HCT116 (cell line): Measurements from ENCODE around the gene IMPA2. TPM values are rescaled to one million over a fixed set of nuclear protein-coding genes. Genes with fewer than 3 reads are reported as not detected.

Experiments used
- ATAC-seq: fragments of 200-7000 bp; cut with Tn5 transposase; 2 replicates; pipeline ENCODE4 v1.9.1; 2020; ENCODE audit warnings: mild to moderate bottlenecking, moderate library complexity
- BruUV-seq: library from RNA; stranded (reverse); fragments of 400-500 nt; replicated peaks from 2 replicates; lab custom pipeline; 2021; lab: Mats Ljungman, UMichigan
- CTCF ChIA-PET: fragments of 300-600 bp; sonication (Branson Sonifier 250); formaldehyde crosslinking; loops from one replicate; lab custom pipeline; 2021; ENCODE audit warnings: antibody characterized with exemption; lab: Charles Lee
- POLR2A ChIA-PET: fragments of 300-600, 350-600 bp; sonication (Branson Sonifier 250); formaldehyde crosslinking; loops from one replicate; lab custom pipeline; 2021; ENCODE audit warnings: antibody characterized with exemption; lab: Charles Lee
- RAD21 ChIA-PET, 2 experiments: fragments of 300-600 bp; sonication (Branson Sonifier 250); formaldehyde crosslinking; loops; one replicate each; lab custom pipeline; 2023; ENCODE audit warnings: low total read pairs in 2 of 2; ENCODE audit not compliant: uncharacterized antibody in 2 of 2, unreplicated experiment in 2 of 2, low non-redundant PET in 1 of 2; lab: Charles Lee
- DNase-seq: peaks from one replicate; pipeline ENCODE4 v3.0.0-alpha.2; 2010; ENCODE audit warnings: low read depth, low spot score
- H2AFZ ChIP-seq: fragments of 200-600 bp; shearing (Covaris generic), sonication (generic); 2 replicates; pipeline ENCODE4 v1.6.1; 2017; ENCODE audit warnings: low read depth, mixed run types, mixed read lengths, antibody characterized with exemption, low read length; ENCODE audit not compliant: poor library complexity, severe bottlenecking
- H3K27ac ChIP-seq: 2 replicates; pipeline ENCODE4 v1.5.1; 2012; ENCODE audit warnings: low read depth, low read length
- H3K27me3 ChIP-seq: fragments of 200-600 bp; sonication (generic); 2 replicates; pipeline ENCODE4 v1.6.1; 2016; ENCODE audit warnings: mixed run types, low read length, mixed read lengths; ENCODE audit not compliant: insufficient read depth
- H3K36me3 ChIP-seq, 2 experiments: fragments of 200-500 bp in 1 of 2; fragments of 200-600 bp in 1 of 2; sonication (Bioruptor generic) in 1 of 2; sonication (generic) in 1 of 2; 2 replicates each; pipeline versions ENCODE4 v1.5.1 to v1.6.1; 2014 to 2016; ENCODE audit warnings: low read length in 2 of 2, inconsistent platforms in 1 of 2, mixed read lengths in 1 of 2, mixed run types in 1 of 2; ENCODE audit not compliant: insufficient read depth in 2 of 2, control insufficient read depth in 1 of 2
- H3K4me1 ChIP-seq, 2 experiments: fragments of 200-600 bp in 1 of 2; sonication (generic) in 1 of 2; 2 replicates each; pipeline versions ENCODE4 v1.5.1 to v1.6.1; 2012 to 2017; ENCODE audit warnings: low read length in 2 of 2, inconsistent platforms in 1 of 2, mild to moderate bottlenecking in 1 of 2, mixed read lengths in 1 of 2, mixed run types in 1 of 2, moderate library complexity in 1 of 2; ENCODE audit not compliant: insufficient read depth in 2 of 2, control insufficient read depth in 1 of 2
- H3K4me2 ChIP-seq: fragments of 200-600 bp; sonication (generic); 2 replicates; pipeline ENCODE4 v1.6.1; 2017; ENCODE audit warnings: mixed run types, low read length, mixed read lengths
- H3K4me3 ChIP-seq, 2 experiments: fragments of 200-600 bp in 1 of 2; sonication (generic) in 1 of 2; replicated peaks in 1 of 2; 2 replicates each; pipeline ENCODE4 v1.5.1; 2011 to 2016; ENCODE audit warnings: low read length in 2 of 2, control low read depth in 1 of 2, low read depth in 1 of 2, mild to moderate bottlenecking in 1 of 2, mixed read lengths in 1 of 2, mixed run types in 1 of 2
- H3K79me2 ChIP-seq: fragments of 200-600 bp; sonication (generic); 2 replicates; pipeline ENCODE4 v1.6.1; 2017; ENCODE audit warnings: mild to moderate bottlenecking, mixed run types, low read length, moderate library complexity, mixed read lengths; ENCODE audit not compliant: insufficient read depth
- H3K9ac ChIP-seq: fragments of 200-600 bp; sonication (generic); 2 replicates; pipeline ENCODE4 v1.6.1; 2016; ENCODE audit warnings: low read length, mixed read lengths
- H3K9me2 ChIP-seq: fragments of 200-600 bp; sonication (generic), shearing (Covaris generic); 2 replicates; pipeline ENCODE4 v1.6.1; 2017; ENCODE audit warnings: mixed run types, mild to moderate bottlenecking, moderate library complexity; ENCODE audit not compliant: insufficient read depth
- H3K9me3 ChIP-seq, 2 experiments: fragments of 200-500 bp in 1 of 2; fragments of 200-600 bp in 1 of 2; sonication (Bioruptor generic) in 1 of 2; sonication (generic) in 1 of 2; 2 replicates each; pipeline ENCODE4 v1.6.1; 2014 to 2017; ENCODE audit warnings: low read length in 2 of 2, mixed read lengths in 2 of 2, inconsistent platforms in 1 of 2, low read depth in 1 of 2, mild to moderate bottlenecking in 1 of 2, mixed run types in 1 of 2, moderate library complexity in 1 of 2; ENCODE audit not compliant: control insufficient read depth in 1 of 2, insufficient read depth in 1 of 2
- H4K20me1 ChIP-seq: fragments of 200-600 bp; sonication (generic), shearing (Covaris generic); 2 replicates; pipeline ENCODE4 v1.6.1; 2017; ENCODE audit warnings: mixed run types, mild to moderate bottlenecking, moderate library complexity; ENCODE audit not compliant: insufficient read depth
- ATF3 ChIP-seq: IDR thresholded peaks from 2 replicates; pipeline ENCODE4 v1.6.1; 2012
- EGR1 ChIP-seq: IDR thresholded peaks from 2 replicates; pipeline ENCODE4 v1.6.1; 2012; ENCODE audit warnings: low read depth
- JUND ChIP-seq: IDR thresholded peaks from 2 replicates; pipeline ENCODE4 v1.6.1; 2012
- MAX ChIP-seq: IDR thresholded peaks from 2 replicates; pipeline ENCODE4 v1.6.1; 2012
- POLR2AphosphoS5 ChIP-seq: IDR thresholded peaks from 2 replicates; pipeline ENCODE4 v1.6.1; 2011; ENCODE audit warnings: mild to moderate bottlenecking, low read depth, low read length, moderate library complexity
- RAD21 ChIP-seq: IDR thresholded peaks from 2 replicates; pipeline ENCODE4 v1.6.1; 2012; ENCODE audit warnings: low read depth, mild to moderate bottlenecking
- SP1 ChIP-seq: IDR thresholded peaks from 2 replicates; pipeline ENCODE4 v1.6.1; 2012; ENCODE audit warnings: low read depth
- SRF ChIP-seq: IDR thresholded peaks from 2 replicates; pipeline ENCODE4 v1.6.1; 2012; ENCODE audit warnings: low read depth
- YY1 ChIP-seq: IDR thresholded peaks from 2 replicates; pipeline ENCODE4 v1.6.1; 2011; ENCODE audit warnings: low read length, low read depth, moderate library complexity, mild to moderate bottlenecking; ENCODE audit not compliant: insufficient replicate concordance; ENCODE audit errors: extremely low read depth
- ZFX ChIP-seq: fragments of 450-650 bp; IDR thresholded peaks from 2 replicates; pipeline ENCODE4 v1.6.1; 2017
- ZNF274 ChIP-seq: fragments of 200-500 bp; sonication (Bioruptor generic); IDR thresholded peaks from 2 replicates; pipeline ENCODE4 v1.6.1; 2014; ENCODE audit warnings: mild to moderate bottlenecking, low read depth, low read length, inconsistent platforms
- intact Hi-C: fragments of 100-400 bp; cut with micrococcal nuclease; formaldehyde crosslinking; loops from 2 replicates; pipeline ENCODE4 v1.10.0; 2022
- total RNA-seq: library from RNA; stranded (reverse); gene quantifications from one replicate; pipeline ENCODE4 v1.2.1, GENCODE V29; 2021; ENCODE audit not compliant: unreplicated experiment
- TF ChIP-seq, protein P1 (sequence below), 3 experiments: fragments of 200-600 bp in 1 of 3; sonication (generic) in 1 of 3; IDR thresholded peaks in 2 of 3; conservative IDR thresholded peaks in 1 of 3; 2 replicates each; pipeline ENCODE4 v1.5.1; 2012 to 2017; ENCODE audit warnings: low read depth in 2 of 3, low read length in 2 of 3, antibody characterized with exemption in 1 of 3, borderline replicate concordance in 1 of 3, control low read depth in 1 of 3, mild to moderate bottlenecking in 1 of 3, mixed read lengths in 1 of 3, mixed run types in 1 of 3, moderate library complexity in 1 of 3; ENCODE audit not compliant: insufficient read depth in 1 of 3

The IMPA2 gene
- total RNA-seq, 1 experiment from 2014 or later, result 32.5 TPM

DNA sequence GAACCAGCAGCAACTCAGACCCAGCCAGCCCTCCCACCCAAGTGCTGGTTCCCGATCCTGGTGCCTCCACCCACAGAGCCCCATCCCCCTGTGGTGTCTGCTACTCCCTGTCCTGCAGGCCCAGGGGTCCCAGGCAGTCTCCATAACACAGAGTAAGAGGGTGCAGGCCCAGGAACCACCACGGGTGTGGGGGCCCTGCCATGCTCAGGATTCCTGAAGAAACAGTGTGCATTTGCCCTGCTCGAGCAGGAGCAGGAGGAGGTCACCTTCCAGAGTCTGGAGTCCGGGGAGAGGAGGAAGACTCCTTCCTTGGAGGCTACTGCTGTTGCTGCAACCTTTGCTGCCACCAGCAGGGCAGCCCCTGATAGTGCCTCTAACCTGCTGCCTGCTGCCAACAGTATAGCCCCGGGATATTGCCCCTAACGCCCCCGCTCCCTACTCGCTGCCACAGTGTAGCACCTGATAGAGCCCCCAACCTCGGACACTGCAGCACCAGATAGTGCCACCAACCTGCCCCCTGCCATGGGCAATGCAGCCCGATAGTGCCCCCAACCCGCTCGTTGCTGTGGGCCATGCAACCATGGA, 65.5 kb downstream of the IMPA2 start:
- Histone ChIP-seq H4K20me1 (no peaks in the 10 kb centered on the region), H3K27me3 (no peaks in the 10 kb centered on the region), H3K9me2 (no peaks in the 10 kb centered on the region), H3K9ac (no peak overlapping the region), H3K4me1 (no peaks in the 10 kb centered on the region), H3K79me2 (no peaks in the 10 kb centered on the region), H3K4me2 (no peak overlapping the region), H3K27ac (no peak overlapping the region), H3K4me3 (no peak overlapping the region), H2AFZ (no peak overlapping the region), H3K36me3 (no peaks in the 10 kb centered on the region), H3K9me3 (no peaks in the 10 kb centered on the region)
- no peak for TF ChIP-seq POLR2AphosphoS5
- TF ChIP-seq, protein P1, sequence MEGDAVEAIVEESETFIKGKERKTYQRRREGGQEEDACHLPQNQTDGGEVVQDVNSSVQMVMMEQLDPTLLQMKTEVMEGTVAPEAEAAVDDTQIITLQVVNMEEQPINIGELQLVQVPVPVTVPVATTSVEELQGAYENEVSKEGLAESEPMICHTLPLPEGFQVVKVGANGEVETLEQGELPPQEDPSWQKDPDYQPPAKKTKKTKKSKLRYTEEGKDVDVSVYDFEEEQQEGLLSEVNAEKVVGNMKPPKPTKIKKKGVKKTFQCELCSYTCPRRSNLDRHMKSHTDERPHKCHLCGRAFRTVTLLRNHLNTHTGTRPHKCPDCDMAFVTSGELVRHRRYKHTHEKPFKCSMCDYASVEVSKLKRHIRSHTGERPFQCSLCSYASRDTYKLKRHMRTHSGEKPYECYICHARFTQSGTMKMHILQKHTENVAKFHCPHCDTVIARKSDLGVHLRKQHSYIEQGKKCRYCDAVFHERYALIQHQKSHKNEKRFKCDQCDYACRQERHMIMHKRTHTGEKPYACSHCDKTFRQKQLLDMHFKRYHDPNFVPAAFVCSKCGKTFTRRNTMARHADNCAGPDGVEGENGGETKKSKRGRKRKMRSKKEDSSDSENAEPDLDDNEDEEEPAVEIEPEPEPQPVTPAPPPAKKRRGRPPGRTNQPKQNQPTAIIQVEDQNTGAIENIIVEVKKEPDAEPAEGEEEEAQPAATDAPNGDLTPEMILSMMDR (IDR thresholded peaks at IDR 0.05 in 2 of 3, conservative IDR thresholded peaks at IDR 0.05 in 1 of 3; ENCODE audit: borderline replicate concordance in 1 of 3, insufficient read depth in 1 of 3, low read depth in 2 of 3, low read length in 2 of 3), result peak in 1 of 3 experiments; percentile 23; a peak in 1 of 6 replicates
- ChIA-PET CTCF (interaction anchor here (0.7 kb wide), 1 partner anchor 14 kb away, joined by 3 read pairs; no protein-coding TSS in a partner anchor), POLR2A (no interaction called here), RAD21 (interaction anchor here in 1 of 2 experiments (0.6 kb wide), 1 partner anchor 110 kb away, joined by 4 read pairs; no protein-coding TSS in a partner anchor)
- ATAC-seq (peak; percentile 60), DNase-seq (no peak)
- intact Hi-C loops, result no loop called here
- BruUV-seq, result no TSS peak

DNA sequence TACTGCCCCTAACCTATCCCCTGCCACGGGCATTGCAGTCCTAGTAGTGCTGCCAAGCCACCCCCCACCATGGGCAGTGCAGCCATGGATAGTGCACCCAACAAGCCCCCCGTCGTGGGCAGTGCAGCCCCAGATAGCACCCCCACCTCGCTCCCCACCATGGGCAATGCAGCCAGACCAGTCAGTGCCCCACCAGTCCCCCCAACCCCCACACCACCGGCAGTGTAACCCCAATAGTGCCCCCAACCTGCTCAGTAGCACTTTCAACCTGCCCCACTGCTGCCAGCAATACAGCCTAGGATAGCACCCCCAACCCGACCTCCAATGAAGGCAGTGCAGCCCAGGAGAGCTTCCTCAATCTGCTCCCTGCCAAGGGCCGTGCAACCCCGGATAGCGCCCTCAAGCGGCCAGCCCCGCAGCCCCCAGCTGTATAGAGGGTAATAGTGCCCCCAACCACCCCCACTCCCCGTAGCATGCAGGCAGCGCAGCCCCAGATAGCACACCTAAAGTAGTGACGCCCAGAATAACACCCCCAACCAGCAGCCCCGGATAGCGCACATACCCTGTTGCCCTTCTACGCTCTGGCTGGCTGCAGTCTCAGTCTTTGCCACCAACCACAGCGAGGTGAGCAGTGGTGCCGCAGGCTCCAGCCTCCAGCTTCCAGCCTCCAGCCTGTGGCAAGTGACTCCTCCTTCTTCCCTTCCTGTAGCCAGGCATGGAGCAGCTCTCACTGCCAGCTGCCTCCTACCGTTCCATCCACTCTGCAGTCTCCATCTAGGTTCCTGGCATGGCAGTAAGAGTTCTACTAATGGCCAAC, 66.9 kb downstream of the IMPA2 start:
- H3K27me3 ChIP-seq, result no peaks in the 10 kb centered on the region
- H3K4me3 ChIP-seq, result no peak overlapping the region
- intact Hi-C loops, result no loop called here
- ChIA-PET CTCF (interaction anchor here (1.1 kb wide), 1 partner anchor 11 kb away, joined by 4 read pairs; no protein-coding TSS in a partner anchor), RAD21 (no interaction called here), POLR2A (interaction anchor here (0.5 kb wide), 1 partner anchor 199 kb away, joined by 3 read pairs; no protein-coding TSS in a partner anchor)
- BruUV-seq, result no TSS peak
- no peaks in the 10 kb centered on the region for H4K20me1 ChIP-seq
- H3K27ac ChIP-seq, result no peak overlapping the region
- H3K9ac ChIP-seq, result no peak overlapping the region
- H3K4me2 ChIP-seq, result no peak overlapping the region
- no peaks in the 10 kb centered on the region for H3K79me2 ChIP-seq
- no peaks in the 10 kb centered on the region for H3K9me3 ChIP-seq
- H3K4me1 ChIP-seq, result no peaks in the 10 kb centered on the region
- no peak overlapping the region for H2AFZ ChIP-seq
- DNase-seq (no peak), ATAC-seq (peak; percentile 41; the same call in 1 of the 2 replicates)
- H3K9me2 ChIP-seq, result no peaks in the 10 kb centered on the region
- H3K36me3 ChIP-seq, result no peaks in the 10 kb centered on the region
- TF ChIP-seq SRF, result no peak
- TF ChIP-seq SP1, result no peak
- TF ChIP-seq ATF3, result no peak
- no peak for TF ChIP-seq POLR2AphosphoS5
- no peak for TF ChIP-seq RAD21
- no peak for TF ChIP-seq MAX
- TF ChIP-seq, protein P1 (IDR thresholded peaks at IDR 0.05 in 2 of 3, conservative IDR thresholded peaks at IDR 0.05 in 1 of 3; ENCODE audit: borderline replicate concordance in 1 of 3, insufficient read depth in 1 of 3, low read depth in 2 of 3, low read length in 2 of 3), result no peak
- no peak for TF ChIP-seq ZFX
- TF ChIP-seq ZNF274, result no peak
- TF ChIP-seq YY1, result no peak
- TF ChIP-seq JUND, result no peak
- no peak for TF ChIP-seq EGR1
